Activated CD4-positive, alpha-beta memory T cell treated with anti-CD3 and anti-CD28 coated beads for 36 hours (primary cell): ENCODE measurements around the gene MYL5. TPM values are rescaled to one million over a fixed set of nuclear protein-coding genes. Genes with fewer than 3 reads are reported as not detected.
"Not testable (repeated sequence)": the region's sequence is repeated elsewhere in the genome, so short reads cannot be mapped to it uniquely, and the experiment has no call there.

Experiments
- CTCF ChIA-PET: fragments of 350-600 bp; sonication (Branson Sonifier 250); formaldehyde crosslinking; loops from one replicate; lab custom pipeline; 2021; ENCODE audit warnings: antibody characterized with exemption, inconsistent platforms; lab: Charles Lee
- POLR2A ChIA-PET: fragments of 350-600 bp; sonication (Branson Sonifier 250); formaldehyde crosslinking; loops from one replicate; lab custom pipeline; 2021; ENCODE audit warnings: antibody characterized with exemption; lab: Charles Lee
- DNase-seq: peaks from one replicate; pipeline ENCODE4 v3.0.0-alpha.2; 2020
- H3K27ac Mint-ChIP-seq: one replicate; pipeline ENCODE4 v1.8.0; 2021; ENCODE audit warnings: mixed read lengths
- H3K27me3 Mint-ChIP-seq: one replicate; pipeline ENCODE4 v1.8.0; 2021; ENCODE audit warnings: mixed read lengths
- H3K36me3 Mint-ChIP-seq: one replicate; pipeline ENCODE4 v1.8.0; 2021; ENCODE audit warnings: mixed read lengths
- H3K4me1 Mint-ChIP-seq: one replicate; pipeline ENCODE4 v1.8.0; 2021; ENCODE audit warnings: low read depth, mixed read lengths
- H3K4me3 Mint-ChIP-seq: one replicate; pipeline ENCODE4 v1.8.0; 2021; ENCODE audit warnings: mild to moderate bottlenecking, mixed read lengths
- H3K9me3 Mint-ChIP-seq: one replicate; pipeline ENCODE4 v1.8.0; 2021; ENCODE audit warnings: mixed read lengths
- intact Hi-C: fragments of 100-400 bp; cut with micrococcal nuclease; formaldehyde crosslinking; loops from one replicate; pipeline ENCODE4 v1.15.1; 2023
- total RNA-seq, 2 experiments: library from RNA; stranded (reverse); gene quantifications; one replicate each; pipeline ENCODE4 v1.2.3, GENCODE V29; 2021

Gene MYL5
- total RNA-seq, 2 experiments from 2014 or later = 12.4 to 13.0 TPM

- POLR2A ChIA-PET = no interaction called here
- Mint-ChIP-seq H3K27ac (no peak overlapping the region), H3K27me3 (peaks cover 15% of the 10 kb centered on the region), H3K4me3 (no peak overlapping the region), H3K36me3 (no peaks in the 10 kb centered on the region), H3K9me3 (no peaks in the 10 kb centered on the region), H3K4me1 (peaks cover 5% of the 10 kb centered on the region)
- intact Hi-C loops = no loop called here
- DNase-seq = no peak
- CTCF ChIA-PET = no interaction called here
These were observed 13.9 kb downstream of the MYL5 start for GRCh38 chr4:687971-688853.

GRCh38 chr4:688854-689681, 14.7 kb downstream of the MYL5 start, which contains the start of gene SLC49A3:
TSS of gene SLC49A3 (minus strand) at chr4:689151. CDS start at chr4:689127, 24 bp downstream.
- ChIA-PET CTCF (no interaction called here), POLR2A (no interaction called here)
- no peaks in the 10 kb centered on the region for H3K36me3 Mint-ChIP-seq
- no peak for DNase-seq
- H3K27ac Mint-ChIP-seq = no peak within 1 kb of the TSS
- no peaks in the 10 kb centered on the region for H3K9me3 Mint-ChIP-seq
- peaks cover 5% of the 10 kb centered on the region for H3K4me1 Mint-ChIP-seq
- peaks cover 15% of the 10 kb centered on the region for H3K27me3 Mint-ChIP-seq
- intact Hi-C loops = no loop called here
- no peak within 1 kb of the TSS for H3K4me3 Mint-ChIP-seq

DNA sequence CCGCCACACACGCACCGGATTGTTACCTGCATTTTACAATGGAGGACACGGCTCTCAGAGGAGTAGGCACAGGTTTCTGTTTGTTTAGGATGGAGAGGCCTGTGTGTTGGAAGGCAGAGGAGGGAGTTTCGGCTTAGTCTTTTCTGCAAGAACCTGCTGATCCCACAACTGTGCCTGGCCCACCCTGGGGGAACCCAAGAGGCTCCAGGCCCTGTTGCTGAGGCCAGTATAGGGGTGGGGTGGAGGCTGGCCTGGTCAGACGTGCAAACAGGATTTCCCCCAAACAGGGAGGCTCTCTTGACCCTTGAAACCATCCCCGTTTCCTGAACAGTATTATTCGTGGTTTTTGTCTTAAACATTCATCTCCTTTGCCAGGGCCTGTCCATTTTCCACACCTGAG, 15.4 kb downstream of the MYL5 start:
- CTCF ChIA-PET = no interaction called here
- intact Hi-C loops = no loop called here
- H3K27me3 Mint-ChIP-seq = peaks cover 15% of the 10 kb centered on the region

GRCh38 chr4:692771-693554, 18.6 kb downstream of the MYL5 start:
- Mint-ChIP-seq H3K36me3 (no peaks in the 10 kb centered on the region), H3K9me3 (no peaks in the 10 kb centered on the region), H3K27me3 (peaks cover 6% of the 10 kb centered on the region), H3K4me1 (peaks cover under 1% of the 10 kb centered on the region), H3K4me3 (no peak overlapping the region), H3K27ac (no peak overlapping the region)
- ChIA-PET POLR2A (no interaction called here), CTCF (interaction anchor here (1.8 kb wide), 1 partner anchor 49 kb away, joined by 6 read pairs; no protein-coding TSS in a partner anchor)
- no peak for DNase-seq
- intact Hi-C loops = no loop called here

More for the DNA sequence above, 15.4 kb downstream of the MYL5 start:
- no peak overlapping the region for H3K27ac Mint-ChIP-seq
- no peaks in the 10 kb centered on the region for H3K9me3 Mint-ChIP-seq
- H3K4me1 Mint-ChIP-seq = peaks cover 5% of the 10 kb centered on the region
- no peak overlapping the region for H3K4me3 Mint-ChIP-seq
- no peak for DNase-seq
- POLR2A ChIA-PET = no interaction called here
- no peaks in the 10 kb centered on the region for H3K36me3 Mint-ChIP-seq

DNA sequence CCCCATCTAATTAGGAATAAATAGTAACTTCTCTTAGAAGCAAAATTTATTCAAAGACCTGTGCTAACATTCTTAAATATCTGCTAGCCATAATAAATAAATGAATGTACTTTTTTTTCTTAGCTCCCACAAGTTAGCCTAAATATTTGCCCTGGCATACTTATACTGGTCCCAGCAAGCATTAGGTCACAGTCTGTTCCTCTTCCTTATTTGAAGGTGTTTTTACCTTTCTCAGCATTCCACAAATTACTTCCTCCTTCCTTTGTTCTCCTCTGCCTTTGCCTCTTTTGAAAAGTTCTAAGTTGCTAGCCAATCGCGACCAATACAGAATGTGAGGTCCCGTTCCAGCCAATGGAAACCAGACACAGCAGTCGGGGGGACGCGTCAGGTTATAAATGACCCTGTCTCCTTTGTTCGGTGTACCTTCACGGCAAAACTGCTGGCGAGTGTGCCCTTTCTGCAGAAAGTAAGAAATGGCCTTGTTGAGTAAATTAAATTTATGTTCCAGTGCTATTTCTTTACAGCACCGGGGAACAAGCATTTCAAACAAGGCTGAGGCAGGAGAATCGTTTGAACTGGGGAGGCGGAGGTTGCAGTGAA, 20.1 kb downstream of the MYL5 start:
- H3K4me3 Mint-ChIP-seq, H3K27ac Mint-ChIP-seq, H3K36me3 Mint-ChIP-seq, H3K4me1 Mint-ChIP-seq, DNase-seq, H3K27me3 Mint-ChIP-seq, H3K9me3 Mint-ChIP-seq, CTCF ChIA-PET, POLR2A ChIA-PET, intact Hi-C loops: not testable (repeated sequence)

- no peak overlapping the region for H3K4me3 Mint-ChIP-seq
These were observed 25.7 kb downstream of the MYL5 start for GRCh38 chr4:699816-700580.

DNA sequence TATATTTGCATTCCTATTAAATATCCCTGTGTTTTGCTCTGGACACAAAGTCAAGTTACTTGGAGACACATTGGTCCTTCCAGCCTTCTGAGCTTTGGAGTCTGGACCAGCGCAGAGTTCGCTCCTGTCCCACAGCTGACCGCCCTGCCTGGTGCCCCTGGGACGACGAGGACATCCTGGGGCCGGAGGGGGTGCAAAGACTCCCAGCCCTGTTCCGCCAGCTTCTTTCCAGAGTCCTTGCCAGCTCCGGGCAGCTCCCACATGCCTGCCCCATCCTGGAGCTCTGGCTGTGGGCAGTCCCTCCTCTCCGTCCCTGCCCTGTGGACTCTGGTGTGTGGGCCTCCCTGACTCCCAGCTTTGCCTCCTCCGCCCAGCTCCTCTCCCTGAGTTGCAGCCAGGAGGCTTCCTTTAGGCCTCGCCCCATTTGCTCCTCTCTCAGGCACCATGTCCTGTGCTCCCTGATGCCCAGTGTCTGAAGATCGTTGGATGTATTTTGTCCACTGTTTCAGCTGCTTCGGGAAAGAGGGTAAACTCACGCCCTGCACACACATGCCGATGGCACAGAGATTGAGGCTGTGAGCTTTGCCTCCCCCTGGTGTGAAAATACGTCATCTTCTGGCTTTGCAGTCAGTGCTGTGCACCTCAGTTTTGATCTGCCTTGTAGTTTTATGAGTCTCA, 26.4 kb downstream of the MYL5 start:
- POLR2A ChIA-PET = interaction anchor here (1.2 kb wide), 1 partner anchor 10 kb away, joined by 3 read pairs; no protein-coding TSS in a partner anchor
- intact Hi-C loops = no loop called here
- H3K4me1 Mint-ChIP-seq = peaks cover 16% of the 10 kb centered on the region
- no peaks in the 10 kb centered on the region for H3K36me3 Mint-ChIP-seq
- no peak for DNase-seq
- H3K27me3 Mint-ChIP-seq = no peaks in the 10 kb centered on the region
- no peak overlapping the region for H3K4me3 Mint-ChIP-seq
- H3K9me3 Mint-ChIP-seq = no peaks in the 10 kb centered on the region
- no peak overlapping the region for H3K27ac Mint-ChIP-seq
- CTCF ChIA-PET = interaction anchor here (0.9 to 1.9 kb wide), 2 partner anchors 16 to 17 kb away, joined by 3 to 7 read pairs; no protein-coding TSS in a partner anchor

More at GRCh38 chr4:699816-700580, 25.7 kb downstream of the MYL5 start:
- CTCF ChIA-PET = interaction anchor here (1.9 kb wide), 1 partner anchor 16 kb away, joined by 7 read pairs; no protein-coding TSS in a partner anchor
- peaks cover 14% of the 10 kb centered on the region for H3K4me1 Mint-ChIP-seq
- DNase-seq = no peak
- no peaks in the 10 kb centered on the region for H3K36me3 Mint-ChIP-seq
- peak overlapping the region; percentile 68 for H3K27ac Mint-ChIP-seq
- H3K27me3 Mint-ChIP-seq = no peaks in the 10 kb centered on the region
- POLR2A ChIA-PET = interaction anchor here (0.6 to 1.2 kb wide), 2 partner anchors 11 to 583 kb away, joined by 3 read pairs; no protein-coding TSS in a partner anchor
- no peaks in the 10 kb centered on the region for H3K9me3 Mint-ChIP-seq
- intact Hi-C loops = no loop called here

DNA sequence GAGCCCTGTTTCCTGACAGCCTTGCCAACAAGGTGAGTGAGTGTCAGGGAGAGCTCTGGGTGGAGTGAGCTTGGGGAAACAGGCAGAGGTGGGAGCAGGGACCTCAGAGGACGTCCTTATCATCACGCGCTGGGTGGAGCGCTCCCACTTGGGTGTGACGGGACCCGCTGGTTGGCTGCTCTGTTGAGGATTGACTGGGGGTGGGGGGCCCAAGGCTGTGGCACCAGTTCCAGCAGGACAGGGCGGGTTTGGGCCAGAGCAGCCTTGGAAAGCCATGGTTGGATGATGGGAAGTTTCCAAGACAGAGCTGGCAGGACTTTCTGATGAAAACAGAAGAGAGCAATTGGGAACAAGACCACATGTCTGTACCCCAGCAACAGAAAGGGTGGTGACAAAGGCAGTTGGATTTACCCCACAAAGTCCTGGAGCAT, 28.3 kb downstream of the MYL5 start:
- CTCF ChIA-PET = no interaction called here
- no peaks in the 10 kb centered on the region for H3K9me3 Mint-ChIP-seq
- H3K27ac Mint-ChIP-seq = no peak overlapping the region
- intact Hi-C loops = no loop called here
- no peaks in the 10 kb centered on the region for H3K27me3 Mint-ChIP-seq
- peaks cover 16% of the 10 kb centered on the region for H3K4me1 Mint-ChIP-seq
- no peak overlapping the region for H3K4me3 Mint-ChIP-seq
- DNase-seq = no peak
- H3K36me3 Mint-ChIP-seq = no peaks in the 10 kb centered on the region
- POLR2A ChIA-PET = no interaction called here

- H3K9me3 Mint-ChIP-seq = no peaks in the 10 kb centered on the region
- no peak for DNase-seq
- intact Hi-C loops = no loop called here
- ChIA-PET CTCF (no interaction called here), POLR2A (no interaction called here)
- peaks cover 17% of the 10 kb centered on the region for H3K4me1 Mint-ChIP-seq
- no peaks in the 10 kb centered on the region for H3K27me3 Mint-ChIP-seq
- no peak overlapping the region for H3K27ac Mint-ChIP-seq
- H3K4me3 Mint-ChIP-seq = no peak overlapping the region
- H3K36me3 Mint-ChIP-seq = no peaks in the 10 kb centered on the region
These were observed 29.2 kb downstream of the MYL5 start for GRCh38 chr4:703336-704197.
